Right kidney (tissue), 1 donor: ENCODE data around the gene SAMD4A.

Source experiments
- DNase-seq: peaks from one replicate; pipeline ENCODE4 v3.0.0-alpha.2; 2016

Gene SAMD4A

DNA sequence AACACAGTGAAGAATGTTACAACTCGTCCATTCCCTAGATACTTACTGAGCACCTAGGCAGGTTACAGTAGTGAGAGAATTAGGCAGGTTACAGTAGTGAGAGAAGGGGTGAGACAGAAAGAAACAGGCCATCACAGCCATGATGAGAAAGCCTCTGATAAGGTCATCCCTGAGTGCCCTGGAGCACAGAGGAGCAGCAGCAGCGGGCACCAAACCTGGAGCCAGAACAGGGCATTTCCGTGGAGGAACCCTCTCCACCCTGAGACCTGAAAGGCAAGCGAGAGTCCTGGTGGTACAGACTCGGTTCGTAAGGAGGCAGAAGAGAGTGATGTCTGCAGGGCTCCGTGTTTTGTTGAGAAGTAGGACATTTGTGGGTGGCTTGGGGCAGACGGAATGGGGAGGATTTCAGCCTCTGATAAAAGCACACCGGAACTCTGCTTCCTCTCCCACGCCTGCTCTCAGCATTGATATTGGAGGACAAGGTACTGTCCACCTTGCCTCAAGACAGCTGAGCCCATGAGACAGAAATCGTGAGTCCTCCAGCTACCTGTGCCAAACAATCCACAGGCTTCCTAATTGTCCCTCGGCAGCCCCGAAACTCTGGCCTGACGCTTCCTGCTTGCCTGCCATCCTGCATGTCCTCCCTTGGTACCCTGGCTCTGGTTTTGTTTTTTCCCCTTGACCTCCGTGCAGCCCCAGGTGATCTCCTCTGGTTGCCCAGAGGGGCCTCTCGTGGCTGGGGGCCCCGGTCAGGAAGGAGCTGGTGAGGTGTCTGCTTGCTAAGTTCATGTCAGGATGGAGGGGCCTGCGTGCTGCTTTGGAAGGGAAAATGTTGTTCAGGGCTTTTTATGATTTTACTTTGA lies 199.6 kb downstream of the SAMD4A start:
- no peak for DNase-seq

DNA sequence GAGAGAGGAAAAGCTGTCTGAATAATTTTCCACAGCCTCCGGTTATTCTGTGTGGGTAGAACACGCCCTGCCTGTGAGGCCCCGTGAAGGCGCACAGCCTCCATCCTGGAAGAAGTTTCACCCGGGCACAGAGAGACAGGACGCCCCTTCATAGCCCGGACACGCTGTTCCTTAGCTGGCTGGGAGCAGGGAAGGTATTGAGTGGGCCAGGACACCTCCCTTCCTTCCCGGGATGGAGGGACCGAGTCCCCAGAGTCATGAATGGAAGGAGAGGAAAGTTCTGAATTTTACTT lies 200.2 kb downstream of the SAMD4A start:
- DNase-seq = no peak

DNA sequence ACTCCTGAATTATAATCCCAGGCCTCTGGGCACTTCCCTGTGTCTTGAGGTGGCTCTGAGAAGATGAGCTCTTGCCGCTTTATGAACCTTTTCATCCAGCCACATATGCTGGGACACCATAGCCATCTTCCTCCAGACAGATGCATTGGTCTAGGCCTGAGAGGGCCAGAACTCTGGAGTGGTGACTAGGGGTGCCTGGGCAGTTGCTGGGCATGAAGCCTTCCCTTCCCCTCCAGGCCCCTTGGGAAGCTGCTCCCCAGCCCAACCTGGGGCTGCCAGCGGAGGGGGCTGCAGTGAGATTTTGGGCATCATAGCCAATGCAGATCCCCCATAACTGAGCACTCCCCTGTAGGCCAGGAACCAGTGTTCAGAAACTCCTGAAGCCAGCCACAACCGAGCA lies 200.5 kb downstream of the SAMD4A start:
- no peak for DNase-seq

DNA sequence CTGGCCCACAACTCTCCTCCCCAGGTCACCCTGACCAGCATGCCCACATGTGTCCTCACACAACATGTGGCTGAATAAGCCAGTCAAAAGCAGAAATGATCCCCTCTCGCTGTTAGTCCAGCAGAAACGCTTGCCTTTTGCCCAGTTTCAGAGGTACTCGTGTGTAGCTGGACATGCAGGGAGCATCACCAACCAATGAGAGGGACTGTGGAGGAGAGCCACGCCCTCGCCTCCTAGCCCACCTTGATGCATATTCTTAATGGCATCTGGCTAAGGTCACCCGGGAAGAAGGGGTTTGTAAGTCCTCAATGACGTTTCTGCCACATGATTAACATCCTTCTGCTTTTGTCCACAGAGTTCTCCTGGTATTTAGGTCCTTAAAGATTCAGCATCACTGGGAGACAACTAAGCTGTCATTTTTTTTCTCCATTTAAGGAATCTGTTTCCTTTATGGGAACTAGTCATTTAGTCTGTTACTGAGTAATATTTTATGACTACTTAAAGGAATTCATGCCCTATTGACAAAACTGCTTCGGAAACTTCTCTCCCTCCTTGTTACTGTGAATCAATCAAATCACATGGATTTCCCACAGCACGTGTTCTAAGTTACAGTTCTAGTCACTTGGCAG lies 201.7 kb downstream of the SAMD4A start:
- no peak for DNase-seq

DNA sequence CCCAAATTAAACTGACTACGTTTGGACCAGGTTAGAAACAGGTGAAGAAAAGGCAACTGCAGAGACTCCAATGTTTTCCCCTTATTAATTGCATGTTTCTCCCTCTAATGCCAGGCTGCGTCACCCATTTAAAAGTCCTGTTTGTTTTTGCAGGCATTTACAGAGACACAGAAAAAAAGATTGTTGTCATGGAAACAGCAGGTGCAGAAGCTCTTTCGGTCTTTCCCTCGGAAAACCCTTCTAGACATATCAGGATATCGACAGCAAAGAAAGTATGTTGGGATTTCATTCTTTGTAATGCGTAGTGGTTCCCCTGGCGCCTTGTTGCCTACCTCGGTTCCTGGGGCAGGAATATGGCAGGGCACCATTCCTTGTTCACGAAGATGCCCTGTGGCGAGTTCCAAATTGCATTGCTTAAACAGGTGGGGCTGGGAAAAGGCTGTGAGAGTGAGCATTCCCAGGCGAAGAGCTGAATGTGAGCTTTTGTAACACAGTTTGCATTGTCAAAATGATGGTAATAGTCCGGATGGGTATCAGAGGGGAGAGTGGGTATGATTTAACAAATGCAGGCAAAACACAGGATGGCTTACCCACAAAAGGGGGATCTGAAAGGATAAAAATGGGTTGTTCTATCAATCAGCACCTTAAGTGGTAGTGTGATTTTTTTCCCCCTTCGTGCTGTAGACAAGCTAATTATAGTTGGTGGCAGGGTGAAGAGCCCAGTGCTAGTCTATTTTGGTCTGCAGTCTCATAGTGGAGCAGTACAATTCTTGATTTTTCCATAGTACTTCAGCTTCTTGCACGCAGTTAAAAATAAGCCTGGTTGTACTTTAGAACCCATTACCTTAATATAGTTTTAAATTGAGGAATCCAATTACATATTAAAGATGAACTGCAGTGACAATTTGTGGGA lies 203.3 kb downstream of the SAMD4A start:
- DNase-seq = no peak

DNA sequence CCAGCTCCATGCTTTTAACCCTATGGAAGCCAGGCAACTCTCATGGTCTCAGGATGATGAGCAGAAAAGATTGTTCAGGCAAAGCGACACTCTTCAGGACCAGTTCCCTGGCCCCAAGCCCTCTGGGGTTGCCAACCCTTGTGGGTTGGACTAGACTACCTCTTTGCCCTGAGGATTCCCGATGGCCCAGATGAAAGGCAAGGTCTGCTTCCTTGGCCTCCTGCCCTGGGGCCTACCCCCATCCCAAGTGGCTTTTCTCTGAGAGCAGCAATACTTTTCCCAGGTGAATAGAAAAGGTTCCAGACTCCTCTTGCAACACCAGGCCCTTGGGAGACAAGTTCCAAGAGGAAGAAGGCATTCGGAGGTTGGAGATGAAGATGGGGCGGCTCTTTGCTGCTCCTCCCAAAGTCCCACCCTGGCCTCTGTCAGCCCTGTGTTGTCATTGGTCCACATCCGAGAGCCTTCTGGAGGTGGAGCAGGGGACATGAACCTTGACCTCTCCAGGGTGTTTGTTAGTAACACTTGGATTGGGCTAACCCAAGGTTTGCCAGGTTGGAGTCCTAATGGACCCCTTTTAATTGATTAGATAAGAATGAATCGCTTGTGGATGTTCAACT lies 204.6 kb downstream of the SAMD4A start:
- no peak for DNase-seq

DNA sequence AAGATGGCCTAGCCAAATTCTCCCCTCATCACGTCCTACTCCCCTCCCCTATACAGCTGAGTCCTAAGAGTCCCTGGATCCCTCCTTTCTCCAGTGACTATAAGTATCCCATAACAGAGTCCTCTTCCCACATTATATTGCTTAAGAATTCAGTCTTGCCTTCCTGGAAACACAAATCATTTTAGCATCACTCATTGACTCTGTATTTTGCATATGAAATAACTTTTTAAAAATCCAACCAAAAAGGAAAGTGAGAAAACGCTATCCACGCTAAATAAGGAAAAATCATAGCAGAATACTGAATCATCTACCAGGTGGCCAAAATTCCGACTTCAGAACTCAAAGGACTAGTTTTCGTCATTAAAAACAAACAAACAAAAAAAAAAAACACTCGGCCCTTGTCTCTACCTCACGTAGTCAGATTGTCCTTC lies 205.5 kb downstream of the SAMD4A start:
- DNase-seq = no peak

DNA sequence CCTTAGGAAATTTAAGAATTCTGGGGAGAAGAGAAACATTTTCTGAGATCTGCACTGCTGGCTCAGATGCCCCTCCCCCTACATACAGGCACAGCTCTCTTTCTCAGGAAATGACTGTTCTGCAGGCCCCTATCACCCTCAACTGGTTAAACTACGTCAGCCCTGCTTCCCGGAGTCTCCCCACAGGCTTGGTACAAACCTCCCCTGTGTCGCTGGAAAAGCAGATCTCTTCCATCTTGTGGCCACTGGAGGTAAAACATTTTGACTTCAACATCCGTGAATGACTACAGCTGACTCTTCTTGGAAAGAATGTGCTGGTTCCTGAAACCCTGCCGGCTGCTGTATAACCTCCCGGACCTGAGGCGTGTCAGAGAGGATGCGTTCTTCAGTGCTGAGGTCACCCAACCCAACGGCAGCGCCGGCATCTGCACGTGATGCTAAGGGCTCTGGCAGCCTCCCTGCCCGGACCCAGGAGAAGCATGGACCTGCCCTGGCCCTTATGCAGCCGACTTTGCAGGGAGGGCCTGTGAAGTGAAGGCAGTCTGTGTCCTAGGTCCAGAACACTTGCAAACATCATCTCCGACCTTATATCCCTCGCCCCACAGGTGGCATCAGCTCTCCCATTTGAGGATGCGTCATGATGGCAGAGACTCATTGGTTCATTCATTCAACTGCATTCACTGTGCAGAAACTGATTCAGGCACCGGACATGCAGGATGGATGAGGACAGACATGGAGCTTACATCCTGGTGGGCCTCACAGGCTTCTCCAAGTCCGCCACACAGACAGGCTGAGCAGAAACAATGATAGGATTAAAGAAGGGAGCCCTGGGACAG lies 206.5 kb downstream of the SAMD4A start:
- DNase-seq = peak; percentile 67

DNA sequence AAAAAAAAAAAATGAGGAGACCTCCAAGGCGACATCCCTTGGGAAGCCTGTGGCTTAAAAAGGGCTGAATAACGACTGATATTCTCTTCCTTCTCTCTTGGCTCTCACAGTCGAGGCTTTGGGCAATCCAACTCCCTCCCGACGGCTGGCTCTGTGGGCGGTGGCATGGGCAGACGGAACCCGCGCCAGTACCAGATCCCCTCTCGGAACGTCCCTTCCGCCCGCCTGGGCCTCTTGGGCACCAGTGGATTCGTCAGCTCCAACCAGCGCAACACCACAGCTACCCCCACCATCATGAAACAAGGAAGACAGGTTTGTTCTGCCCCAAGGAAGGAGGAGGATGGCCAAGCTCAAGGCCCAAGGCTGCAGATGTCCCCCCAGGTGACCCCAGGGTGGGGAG lies 207.9 kb downstream of the SAMD4A start:
- no peak for DNase-seq

DNA sequence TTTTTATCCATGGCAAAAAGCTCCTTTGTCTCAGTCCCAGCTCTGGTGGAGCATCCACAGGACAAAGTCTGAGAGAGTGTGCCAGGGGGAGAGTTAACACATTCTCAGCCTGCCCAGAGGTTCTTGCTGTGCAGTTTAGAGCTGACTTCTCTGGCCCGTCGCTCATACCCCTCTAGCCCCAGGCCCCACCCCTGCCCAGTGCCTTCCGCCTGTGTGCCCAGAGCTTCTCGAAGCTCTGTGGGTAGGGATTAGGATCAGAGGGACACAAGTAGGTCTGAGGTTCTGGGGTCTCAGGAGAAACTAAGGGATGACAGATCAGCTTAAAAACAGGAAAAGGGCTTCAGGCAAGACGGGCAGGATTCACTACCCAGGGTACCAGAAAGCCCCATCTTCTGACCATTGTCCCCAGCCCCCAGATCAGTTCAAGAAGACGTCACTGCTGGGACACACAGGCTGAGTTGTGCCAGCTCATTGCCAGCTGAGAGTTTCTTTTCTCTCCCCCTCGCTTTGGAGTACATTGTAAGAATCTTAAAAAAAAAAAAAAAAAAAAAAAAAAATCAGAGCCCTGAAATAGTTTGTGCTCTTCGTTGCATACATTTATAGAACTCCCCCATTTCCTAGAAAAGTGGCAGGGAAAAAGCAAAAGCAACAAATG lies 208.7 kb downstream of the SAMD4A start:
- DNase-seq = no peak

DNA sequence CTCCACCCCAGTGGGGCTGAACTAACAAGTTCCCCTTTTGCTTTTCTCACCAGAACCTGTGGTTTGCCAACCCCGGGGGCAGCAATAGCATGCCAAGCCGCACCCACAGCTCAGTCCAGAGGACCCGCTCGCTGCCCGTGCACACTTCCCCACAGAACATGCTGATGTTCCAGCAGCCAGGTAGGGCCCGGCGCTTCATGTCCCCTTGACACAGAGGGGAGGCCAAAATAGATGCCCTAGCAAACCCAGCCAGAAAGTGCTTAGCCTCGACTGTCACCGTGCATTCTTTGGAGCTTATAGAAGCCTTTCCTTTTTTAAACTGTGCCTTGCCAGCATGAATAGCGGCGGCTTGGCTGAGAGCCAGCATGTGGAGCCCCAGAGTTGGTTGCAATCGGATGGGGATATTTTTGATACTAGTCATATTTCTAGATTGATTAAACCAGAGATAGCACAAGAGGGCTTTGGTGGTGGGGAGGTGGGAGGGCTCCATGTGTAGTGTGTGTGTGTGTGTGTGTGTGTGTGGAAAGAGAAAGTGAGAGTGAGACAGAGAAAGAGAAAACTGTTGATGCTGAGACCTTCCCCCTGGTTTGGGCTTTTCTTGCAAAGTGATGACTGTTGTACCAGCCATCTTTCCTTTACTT lies 209.6 kb downstream of the SAMD4A start:
- no peak for DNase-seq

DNA sequence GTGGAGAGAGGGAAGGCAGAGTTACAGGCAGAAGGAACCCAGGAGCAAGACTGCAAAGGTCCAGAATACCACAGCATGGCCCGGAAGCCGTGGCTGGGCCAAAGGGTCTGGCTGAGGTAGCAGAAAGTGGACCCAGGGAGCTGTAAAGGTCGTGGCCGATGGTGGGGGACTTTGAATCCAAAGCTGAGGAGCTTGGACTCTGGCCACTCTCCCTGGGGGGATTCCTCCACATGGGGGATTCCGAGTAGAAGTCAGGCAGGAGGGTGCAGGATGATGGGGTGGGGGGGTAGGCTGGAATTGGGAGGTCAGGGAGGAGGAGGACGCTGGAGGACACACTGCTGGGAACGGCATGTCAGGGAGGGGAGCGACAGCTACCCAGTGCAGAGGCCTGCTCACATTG lies 210.5 kb downstream of the SAMD4A start:
- DNase-seq = no peak

DNA sequence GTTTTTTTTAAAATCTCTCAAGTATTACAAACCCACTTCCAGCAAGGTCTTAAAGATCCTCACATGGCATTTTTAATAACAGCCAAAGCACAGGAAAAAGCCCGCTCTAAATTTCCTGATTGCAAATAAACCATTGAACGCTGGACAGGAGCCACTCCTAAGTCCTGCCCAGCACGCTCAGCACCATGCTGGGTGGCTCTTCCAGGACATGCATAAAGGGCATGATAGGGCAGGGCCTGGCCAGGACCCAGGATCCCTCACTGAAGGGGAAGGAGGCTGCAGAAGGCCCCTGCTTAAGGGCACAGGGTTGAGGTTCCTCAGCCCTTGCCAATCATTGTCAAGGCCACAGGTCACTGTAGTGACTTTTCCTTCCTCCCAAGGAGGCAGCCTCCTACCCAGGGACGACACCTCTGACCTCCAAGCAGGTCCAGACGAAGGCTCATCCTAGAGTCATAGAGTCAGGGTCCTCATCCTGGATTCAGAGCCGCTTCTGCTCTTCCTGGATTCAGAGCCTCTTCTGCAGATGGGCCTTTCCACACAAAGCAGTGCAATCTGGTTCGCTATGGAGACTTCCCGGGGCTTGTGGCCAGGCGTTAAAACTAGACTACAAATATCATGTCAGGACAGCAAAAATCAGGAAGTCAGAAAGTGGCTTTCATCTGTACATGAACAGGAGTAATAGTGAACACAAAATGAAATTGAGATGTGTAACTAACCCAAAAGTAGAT lies 211.9 kb downstream of the SAMD4A start:
- no peak for DNase-seq

DNA sequence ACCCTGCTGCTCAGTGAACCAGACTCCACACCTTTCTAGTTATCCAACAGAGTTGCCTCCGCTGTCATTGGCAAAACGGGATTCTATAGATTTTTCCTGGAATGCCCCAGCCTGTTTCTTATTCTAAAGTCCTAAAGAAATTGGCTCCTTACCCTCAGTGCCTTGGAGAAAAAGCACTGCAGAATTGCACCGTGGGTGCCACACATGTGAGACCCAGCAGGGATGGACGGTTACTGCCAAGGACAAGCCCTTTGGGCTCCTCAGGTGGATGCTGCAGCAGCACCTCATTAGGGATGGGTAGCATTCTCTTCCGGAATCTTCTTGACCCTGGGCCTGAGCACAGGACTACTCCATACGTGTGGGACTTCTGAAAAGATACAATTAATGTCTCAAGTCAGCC lies 214.2 kb downstream of the SAMD4A start:
- no peak for DNase-seq

DNA sequence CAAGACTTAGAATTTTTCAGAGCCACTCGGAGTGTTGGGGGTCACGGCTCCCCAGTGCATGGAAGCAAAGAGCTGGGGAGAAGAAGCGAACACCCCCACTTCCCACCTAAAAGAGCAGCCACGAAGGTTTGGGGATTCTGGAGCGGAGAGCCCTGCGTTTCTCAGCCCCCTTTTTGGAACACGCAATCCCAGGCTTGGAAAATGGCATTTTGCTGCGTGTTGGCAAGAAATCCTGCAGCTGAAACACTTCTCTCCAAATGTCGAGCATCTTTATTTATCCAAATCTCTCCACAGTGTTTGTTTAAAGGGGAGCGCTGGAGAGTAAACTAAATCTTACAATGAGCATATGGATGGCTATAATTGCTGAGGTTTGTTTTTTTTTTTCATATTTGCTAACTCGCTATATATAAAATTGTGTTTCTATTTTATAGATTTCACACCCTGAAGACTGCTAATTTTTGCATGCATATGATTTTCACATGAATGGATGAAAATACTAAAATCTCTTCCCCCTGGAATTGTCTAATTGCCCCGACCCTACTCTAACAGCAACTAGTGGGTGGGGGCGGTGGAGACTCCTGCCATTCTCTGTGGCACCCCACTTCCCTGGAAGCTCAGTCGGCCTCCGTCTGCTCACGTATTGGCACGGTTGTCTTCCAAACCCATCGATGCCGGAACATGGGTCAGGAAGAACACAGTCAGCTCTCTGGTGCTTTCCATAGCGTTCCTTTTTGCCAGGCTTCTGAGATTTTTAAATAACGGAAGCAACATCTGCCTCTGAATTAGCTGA lies 215.2 kb downstream of the SAMD4A start:
- DNase-seq = no peak

DNA sequence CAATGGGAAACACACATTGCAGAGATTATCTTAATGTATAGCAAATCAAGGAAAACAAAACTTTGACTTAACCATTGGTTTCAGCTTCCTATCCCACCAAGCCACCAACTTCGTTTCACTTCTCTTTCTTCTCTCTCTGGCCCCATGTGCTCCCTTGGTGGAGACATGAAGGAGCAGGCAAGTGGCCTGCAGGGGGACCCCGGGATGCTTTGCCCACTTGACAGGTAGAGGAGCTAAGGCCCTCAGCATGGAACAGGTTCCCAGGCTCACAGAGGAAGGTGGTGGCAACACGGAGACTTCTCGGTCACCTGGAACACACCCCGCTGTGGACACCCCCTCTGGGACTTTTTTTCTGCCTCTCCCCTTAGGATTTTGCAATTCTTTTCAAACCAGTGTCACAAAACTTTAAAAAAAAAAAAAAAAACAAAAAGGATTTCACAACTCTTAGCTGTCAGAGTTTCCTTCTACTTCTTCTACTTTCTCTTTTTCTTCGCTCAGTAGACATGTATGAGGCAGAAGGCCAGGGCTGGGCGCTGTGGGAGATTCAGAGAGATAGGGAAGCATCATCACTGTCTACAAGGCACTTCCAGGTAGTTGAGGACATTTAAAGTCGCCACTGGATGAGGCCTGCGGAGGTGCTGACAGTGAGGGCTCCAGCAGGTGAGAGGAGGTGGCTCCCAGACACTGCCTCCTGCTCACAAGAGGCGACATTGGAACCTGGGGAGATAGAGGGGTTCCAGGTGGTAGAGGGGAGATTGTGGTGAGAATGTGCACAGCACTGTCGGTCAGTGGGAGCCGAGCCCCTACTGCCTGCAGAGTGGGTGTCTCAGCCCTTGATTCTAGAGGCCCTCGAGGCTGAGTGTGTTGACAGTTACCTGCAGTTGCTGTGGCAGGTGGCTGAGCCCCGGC lies 216.1 kb downstream of the SAMD4A start:
- no peak for DNase-seq

DNA sequence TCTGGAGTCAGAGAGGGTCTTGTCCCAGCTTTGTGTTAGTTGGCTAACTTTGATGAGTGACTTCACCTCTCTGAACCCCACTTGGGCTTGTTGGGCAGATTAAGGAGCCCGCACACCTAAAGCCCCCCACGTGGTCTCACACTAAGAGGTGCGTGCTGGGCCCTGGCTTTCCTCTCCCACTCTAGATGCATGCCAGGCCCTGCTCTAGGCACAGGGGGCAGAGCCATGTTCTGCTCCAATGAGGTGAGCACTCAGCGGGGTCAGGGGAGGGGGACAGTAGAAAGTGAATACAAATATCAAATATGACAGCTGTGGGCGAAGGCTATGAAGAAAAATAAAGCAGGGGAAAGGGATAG lies 216.7 kb downstream of the SAMD4A start:
- no peak for DNase-seq

DNA sequence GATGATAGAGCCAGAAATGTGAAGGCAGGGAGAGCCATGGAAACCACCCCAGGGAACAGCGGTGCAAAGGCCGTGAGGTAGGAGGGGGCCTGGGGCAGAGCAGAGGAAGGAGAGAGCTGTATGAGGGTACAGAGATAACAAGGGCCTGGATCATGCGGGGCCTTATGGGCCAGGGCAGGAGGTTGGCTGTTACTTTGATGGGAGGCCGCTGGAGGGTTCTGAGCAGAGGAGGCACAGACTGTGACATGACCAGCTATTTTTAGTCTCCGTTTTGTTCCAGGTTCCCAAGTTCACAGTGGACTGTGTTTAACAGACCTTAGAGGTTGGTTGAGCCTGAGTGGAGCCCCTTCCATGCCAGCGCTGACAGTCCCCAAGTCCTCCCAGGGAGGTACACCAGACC lies 217.1 kb downstream of the SAMD4A start:
- no peak for DNase-seq
